Endometrial microvascular endothelial cells (primary cell): ENCODE results near the gene PWP1. TPM values are rescaled to one million over a fixed set of nuclear protein-coding genes. Genes with fewer than 3 reads are reported as not detected.
"Not testable (repeated sequence)": the region's sequence is repeated elsewhere in the genome, so short reads cannot be mapped to it uniquely, and the experiment has no call there.

ENCODE experiments used
- in situ Hi-C: cut with HindIII; loops from 2 replicates; pipeline ENCODE4 v1.10.0; 2017; ENCODE audit warnings: low sequenced_read_pairs, low pct_unique_long_range_greater_than_20kb; ENCODE audit errors: inconsistent ontology term
- total RNA-seq: library from RNA; depleted of rRNA; stranded (reverse); fragments of >200 nt; gene quantifications from one replicate; pipeline ENCODE4 v1.2.3, GENCODE V29; 2015; ENCODE audit errors: inconsistent ontology term

PWP1 gene
- total RNA-seq, 1 donor from 2014 or later: 112 TPM

GRCh38 chr12:107727742-107728141, 42.1 kb downstream of the PWP1 start:
- in situ Hi-C loops: not testable (repeated sequence)

DNA sequence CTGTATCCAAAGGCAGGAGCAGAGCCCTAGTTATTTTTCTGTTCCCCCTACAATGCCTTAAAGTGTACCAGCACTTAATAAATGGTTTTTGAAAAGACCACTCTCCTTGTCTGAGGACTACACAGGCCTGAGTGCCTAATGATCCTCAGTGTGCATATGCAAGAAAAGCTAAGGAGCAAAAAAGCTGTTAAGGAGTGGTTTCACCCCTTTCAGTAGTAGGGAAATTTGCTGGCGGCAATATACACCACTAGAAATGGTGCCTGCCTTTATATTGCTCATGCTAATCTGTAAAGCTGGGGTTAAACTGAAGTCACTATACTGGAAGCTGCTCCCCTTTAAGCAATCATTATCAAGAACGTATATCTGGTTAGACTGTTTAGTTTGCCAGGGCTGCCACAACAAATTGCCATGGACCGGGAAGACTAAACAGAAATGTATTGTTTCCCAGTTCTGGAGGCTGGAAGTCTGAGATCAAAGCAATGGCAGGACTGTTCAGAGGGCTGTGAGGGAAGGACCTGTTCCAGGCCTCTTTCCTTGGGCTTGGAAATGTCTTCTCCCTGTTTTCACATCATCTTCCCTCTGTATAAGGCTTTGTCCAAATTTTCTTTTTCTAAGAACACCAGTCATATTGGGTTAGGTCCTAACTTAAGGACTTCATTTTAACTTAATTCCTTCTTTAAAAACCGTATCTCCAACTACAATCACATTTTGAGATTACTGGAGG, 45.2 kb downstream of the PWP1 start:
- in situ Hi-C loops: no loop called here

DNA sequence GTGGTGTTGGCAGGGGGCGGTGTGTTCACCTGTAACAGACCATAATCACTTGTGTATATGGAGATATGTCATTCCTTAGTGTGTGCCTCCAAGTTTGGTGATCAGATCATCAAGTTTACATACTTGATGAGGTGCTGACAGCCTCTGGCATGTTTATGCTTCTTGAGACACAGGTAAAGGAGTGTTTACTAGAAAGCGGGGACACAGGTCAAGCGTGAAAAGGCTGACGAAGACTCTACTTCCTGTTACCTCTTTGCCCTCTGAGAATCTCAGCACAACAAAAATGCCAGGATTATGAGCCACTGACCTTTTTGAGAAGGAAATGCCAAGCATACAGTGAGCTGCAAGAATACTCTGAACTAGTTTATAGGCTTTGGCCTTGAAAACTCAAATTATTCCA, 45.8 kb downstream of the PWP1 start:
- in situ Hi-C loops: no loop called here

- in situ Hi-C loops: no loop called here
Observed at GRCh38 chr12:107732365-107732764, 46.8 kb downstream of the PWP1 start.

DNA sequence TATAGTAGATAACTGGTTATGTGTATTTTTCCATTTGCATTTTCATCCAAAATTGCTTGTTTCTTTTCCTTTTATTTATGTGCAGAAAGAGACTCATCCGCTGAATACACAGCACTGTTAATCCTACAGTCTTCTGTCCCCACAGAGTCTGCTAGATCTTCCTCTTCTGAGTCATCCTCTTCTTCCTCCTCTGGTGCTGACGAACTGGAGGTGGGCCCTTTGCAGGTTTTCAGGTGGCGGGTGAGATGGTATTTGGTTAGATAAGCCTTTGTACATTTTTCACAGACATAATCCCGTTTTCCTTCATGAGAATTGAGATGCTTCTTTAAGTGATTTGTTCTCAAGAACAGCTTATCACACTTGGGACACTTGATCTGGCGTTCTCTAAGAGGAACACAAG, 48.5 kb downstream of the PWP1 start:
- in situ Hi-C loops: no loop called here

DNA sequence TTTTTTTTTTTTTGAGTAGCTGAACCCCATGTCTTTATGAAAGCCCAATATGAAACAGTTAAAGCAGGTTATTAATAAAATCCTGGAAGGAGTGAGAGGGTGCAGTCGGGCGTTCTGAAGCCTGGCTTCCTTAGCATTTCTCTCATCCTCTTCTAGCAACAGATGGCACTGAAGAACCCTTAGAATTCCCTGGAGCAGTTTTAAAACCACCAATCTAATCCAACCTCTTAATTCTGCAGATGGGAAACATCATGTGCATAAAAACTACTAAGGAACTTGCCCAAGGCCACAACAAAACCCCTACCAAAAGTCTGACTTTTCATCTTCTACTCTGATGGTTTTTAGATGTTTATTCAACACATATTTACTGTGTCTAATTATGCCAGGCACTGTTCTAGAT, 50.2 kb downstream of the PWP1 start:
- in situ Hi-C loops: no loop called here

DNA sequence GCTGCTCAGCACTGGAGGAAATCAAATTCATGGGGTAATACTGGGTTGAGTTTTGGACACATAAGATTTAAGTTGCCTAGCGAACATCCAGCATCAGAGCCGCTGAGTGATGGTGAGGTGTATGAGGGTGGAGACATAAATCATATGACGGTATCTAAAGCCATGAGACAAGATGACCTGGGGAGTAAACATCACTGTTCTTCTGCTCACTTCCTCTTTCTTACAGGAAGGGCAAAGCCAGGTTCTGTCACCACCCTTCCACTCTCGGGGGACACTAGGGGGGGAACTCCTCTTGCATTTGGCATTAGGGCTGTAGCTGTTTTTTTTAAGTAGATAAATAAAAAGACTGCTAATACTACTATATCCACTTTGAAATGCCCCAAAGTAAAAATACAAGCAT, 51.3 kb downstream of the PWP1 start:
- in situ Hi-C loops: no loop called here

DNA sequence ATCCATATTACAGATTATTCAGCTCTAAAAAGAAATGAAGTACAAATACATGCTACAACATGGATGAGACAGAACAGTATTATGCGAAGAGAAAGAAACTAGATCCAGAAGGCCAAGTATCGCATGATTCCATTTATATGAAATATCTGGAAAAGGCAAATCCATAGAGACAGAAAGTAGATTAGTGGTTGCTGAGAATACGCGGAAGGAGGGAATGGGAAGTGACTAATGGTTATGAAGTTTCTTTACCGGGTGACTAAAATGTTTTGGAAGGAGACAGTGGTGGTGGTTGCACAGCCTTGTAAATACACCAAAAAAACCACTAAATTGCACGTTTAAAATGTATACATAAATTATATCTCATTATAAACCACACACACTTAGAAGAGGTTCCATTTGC, 62.9 kb downstream of the PWP1 start:
- in situ Hi-C loops: no loop called here

- in situ Hi-C loops: no loop called here
Observed at GRCh38 chr12:107749083-107749482, 63.5 kb downstream of the PWP1 start.

GRCh38 chr12:107759410-107759809, 73.8 kb downstream of the PWP1 start:
- in situ Hi-C loops: no loop called here

GRCh38 chr12:107760207-107760808, 74.7 kb downstream of the PWP1 start:
- in situ Hi-C loops: no loop called here

DNA sequence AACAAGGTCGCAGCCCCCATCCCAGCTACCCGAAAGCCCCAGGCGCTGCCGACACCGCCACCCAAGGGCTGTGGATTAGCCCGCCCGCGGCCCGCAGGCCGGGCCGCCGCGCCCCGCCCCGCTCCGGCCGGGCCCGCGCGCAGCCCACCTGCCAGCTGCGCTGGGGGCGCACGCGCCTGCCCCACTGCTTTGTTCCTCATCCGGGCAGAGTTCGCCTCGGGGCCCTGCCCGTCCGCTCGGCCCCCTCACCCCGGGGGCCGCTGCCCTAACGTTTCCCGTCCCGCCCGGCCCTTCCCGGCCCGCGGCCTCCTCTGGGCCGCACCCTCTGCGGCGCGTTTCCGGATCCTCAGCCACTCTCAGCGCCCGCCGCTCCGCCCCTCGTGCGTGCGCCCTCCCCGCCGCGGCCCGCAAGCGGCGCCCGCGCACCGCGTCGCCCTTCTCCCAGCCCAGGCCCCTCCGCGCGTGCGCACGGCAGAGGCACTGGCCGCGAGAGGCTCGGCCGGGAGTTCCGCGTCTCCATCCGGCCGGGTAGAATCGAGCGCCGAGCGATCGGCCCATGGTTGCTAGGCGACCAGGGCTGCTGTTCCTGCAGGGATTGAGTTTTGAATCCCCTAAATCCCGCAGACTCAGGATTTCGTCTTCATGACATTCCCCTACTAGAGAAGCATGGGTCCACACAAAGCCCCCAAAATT, 75.4 kb downstream of the PWP1 start, which contains the start of gene PRDM4:
Gene PRDM4 (minus strand): TSS at position 329 of the 693 bp plus-strand sequence. CDS start 622 bp downstream, outside the sequence.
- in situ Hi-C loops: no loop called here

DNA sequence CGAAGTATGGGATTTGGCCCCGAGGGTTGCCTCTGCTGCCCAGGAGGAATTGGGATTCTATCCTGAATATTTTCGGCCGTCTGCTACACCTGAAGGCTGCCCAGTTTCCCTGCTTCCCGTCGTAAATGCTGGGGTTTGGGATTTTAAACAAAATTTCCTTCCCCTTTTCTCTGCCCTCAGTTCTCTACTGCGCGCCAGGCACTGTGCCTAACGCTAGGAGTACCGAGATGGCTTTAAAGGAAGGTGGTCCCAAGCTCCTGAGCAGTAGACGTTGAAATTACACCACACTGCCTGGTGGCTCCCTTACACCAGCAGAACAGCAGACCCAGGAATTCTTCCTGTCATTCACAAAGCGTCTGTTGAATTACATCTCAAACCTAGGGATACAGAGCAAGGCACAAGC, 75.9 kb downstream of the PWP1 start:
- in situ Hi-C loops: no loop called here

Other genes with a start within 250 kb of the PWP1 start
- 35.1 TPM for gene PRDM4, start 75.3 kb downstream of the PWP1 start, total RNA-seq
- not detected for gene ASCL4, start 88.9 kb downstream of the PWP1 start, total RNA-seq